Measurements from ENCODE around the gene OR5K2. TPM values are rescaled to one million over a fixed set of nuclear protein-coding genes. Genes with fewer than 3 reads are reported as not detected.

The OR5K2 gene
- total and polyA plus RNA-seq, 2 of the 4 experiments (the other 2 are of a cell fraction): not detected

GRCh38 chr3:98500019-98500418, 2.5 kb downstream of the OR5K2 start:
- H3K36me3 ChIP-seq (ENCODE audit: control insufficient read depth, insufficient read depth, low read length): no peaks in the 10 kb centered on the region
- H4K8ac ChIP-seq (ENCODE audit: low read depth in 2 of 2, low read length in 2 of 2): no peak overlapping the region
- no peaks in the 10 kb centered on the region for H3K27me3 ChIP-seq (ENCODE audit: control insufficient read depth, insufficient read depth, low read length)
- no peak for TF ChIP-seq RAD21 (IDR thresholded peaks at IDR 0.05; ENCODE audit: low read length)
- no peak for TF ChIP-seq CHD1 (IDR thresholded peaks at IDR 0.05; ENCODE audit: low read depth, low read length)
- no peak for TF ChIP-seq MAFK (IDR thresholded peaks at IDR 0.05; ENCODE audit: low read depth, low read length)
- TF ChIP-seq ELK1 (IDR thresholded peaks at IDR 0.05; ENCODE audit: borderline replicate concordance, low read depth, low read length): no peak
- TF ChIP-seq SMC3 (IDR thresholded peaks at IDR 0.05; ENCODE audit: low read depth, low read length): no peak
- no peak for TF ChIP-seq USF2 (IDR thresholded peaks at IDR 0.05; ENCODE audit: low read depth, low read length)
- no peak for TF ChIP-seq FOS (IDR thresholded peaks at IDR 0.05; ENCODE audit: low read depth, low read length)
- TF ChIP-seq RFX5 (IDR thresholded peaks at IDR 0.05; ENCODE audit: low read depth, low read length): no peak
- TF ChIP-seq CEBPB (IDR thresholded peaks at IDR 0.05; ENCODE audit: low read depth, low read length): no peak
- no peak for TF ChIP-seq POLR2A (IDR thresholded peaks at IDR 0.05; ENCODE audit: low read depth, low read length)
- no peak for TF ChIP-seq NFE2L2 (IDR thresholded peaks at IDR 0.05; ENCODE audit: low read depth, low read length)
- TF ChIP-seq BHLHE40 (IDR thresholded peaks at IDR 0.05; ENCODE audit: low read depth, low read length): no peak
- no peak for TF ChIP-seq MXI1 (IDR thresholded peaks at IDR 0.05; ENCODE audit: borderline replicate concordance, low read depth, low read length)
- TF ChIP-seq RCOR1 (IDR thresholded peaks at IDR 0.05; ENCODE audit: insufficient replicate concordance, low read length): no peak
- TF ChIP-seq CTCF (conservative IDR thresholded peaks at IDR 0.05; ENCODE audit: low read depth, low read length): no peak
- H3K9me1 ChIP-seq (ENCODE audit: insufficient read depth, low read length): no peaks in the 10 kb centered on the region
- H3K4ac ChIP-seq (ENCODE audit: low read depth, low read length): no peak overlapping the region
- no peak overlapping the region for H3K18ac ChIP-seq (ENCODE audit: low read depth, low read length)
- H3K4me2 ChIP-seq (ENCODE audit: low read depth, low read length): no peak overlapping the region
- H3K56ac ChIP-seq (ENCODE audit: extremely low read depth, insufficient read depth, low read length): no peak overlapping the region
- H2AK9ac ChIP-seq (replicated peaks; ENCODE audit: low read depth, low read length, poor library complexity): no peak overlapping the region
- no TSS peak for BruUV-seq (replicated peaks)
- no peak overlapping the region for H3K9ac ChIP-seq (ENCODE audit: low read depth, low read length)
- no peak overlapping the region for H3K4me3 ChIP-seq (ENCODE audit: insufficient read depth, low read depth, low read length)
- H2BK20ac ChIP-seq (ENCODE audit: low read depth, low read length): no peak overlapping the region
- no peak overlapping the region for H2BK5ac ChIP-seq (ENCODE audit: low read depth, low read length, poor library complexity, severe bottlenecking)
- H4K20me1 ChIP-seq (ENCODE audit: insufficient read depth, low read length): no peaks in the 10 kb centered on the region
- no peak overlapping the region for H3K14ac ChIP-seq (replicated peaks; ENCODE audit: low read depth, low read length)
- H3K79me1 ChIP-seq (ENCODE audit: low read depth in 1 of 2, low read length in 2 of 2): no peaks in the 10 kb centered on the region
- H3K4me1 ChIP-seq (ENCODE audit: control insufficient read depth, insufficient read depth, low read length): no peaks in the 10 kb centered on the region
- no peak for ATAC-seq (ENCODE audit: low read depth)
- ChIA-PET CTCF (no interaction called here), POLR2A (ENCODE audit: unreplicated experiment) (no interaction called here)
- H2AK5ac ChIP-seq (ENCODE audit: low read depth, low read length): no peak overlapping the region
- in situ Hi-C loops (cut with MboI; ENCODE audit: low sequenced_read_pairs) (no loop called here), intact Hi-C loops (cut with micrococcal nuclease) (no loop called here), dilution Hi-C loops (cut with HindIII; ENCODE audit: low sequenced_read_pairs, unreplicated experiment) (no loop called here)
- no peak overlapping the region for H2BK120ac ChIP-seq (ENCODE audit: low read depth, low read length)
- no peaks in the 10 kb centered on the region for H3K9me3 ChIP-seq (ENCODE audit: control insufficient read depth, insufficient read depth, low read length)
- H3K27ac ChIP-seq (ENCODE audit: insufficient read depth, low read length): no peak overlapping the region
- no peak overlapping the region for H2AFZ ChIP-seq (replicated peaks; ENCODE audit: low read length, poor library complexity)
- DNase-seq: no peak
- H2BK15ac ChIP-seq (ENCODE audit: low read depth, low read length): no peak overlapping the region
- H4K91ac ChIP-seq (ENCODE audit: insufficient read depth, low read depth, low read length): no peak overlapping the region
- 50% methylated on average over 1 of the region's 4 CpGs; no CpG with 5 or more reads in 1 of the 2 experiments for WGBS, 2 experiments (ENCODE audit: extremely low coverage in 2 of 2, insufficient read length in 1 of 2)
- H4K5ac ChIP-seq (ENCODE audit: low read depth, low read length): no peak overlapping the region
- no peak overlapping the region for H3K23ac ChIP-seq (ENCODE audit: low read depth, low read length)
